ENCODE results near the gene PRKCSH. TPM values are rescaled to one million over a fixed set of nuclear protein-coding genes. Genes with fewer than 3 reads are reported as not detected.
"Not testable (repeated sequence)": the region's sequence is repeated elsewhere in the genome, so short reads cannot be mapped to it uniquely, and the experiment has no call there.

Gene PRKCSH
- total RNA-seq, 6 experiments from 2014 or later: 114 to 206 (median 192) TPM

DNA sequence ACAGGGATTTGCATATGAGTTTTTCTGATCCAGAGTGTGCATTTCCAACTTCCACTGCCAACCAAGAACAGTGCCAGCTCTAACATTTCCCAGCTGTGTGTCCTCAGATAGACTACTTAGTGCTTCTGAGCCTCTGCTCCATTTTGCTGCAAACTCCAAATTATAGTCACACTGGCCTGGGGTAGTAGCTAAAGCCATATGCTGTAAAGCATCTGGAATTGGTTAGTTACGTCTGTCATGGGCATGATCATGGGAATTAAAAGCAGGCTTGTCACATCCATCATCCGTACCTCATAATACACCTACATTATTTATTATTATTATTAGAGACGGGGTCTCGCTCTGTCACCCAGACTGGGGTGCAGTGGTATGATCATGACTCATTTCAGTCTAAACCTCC is 38.3 kb downstream of the PRKCSH start:
- no peak for DNase-seq
- ATAC-seq: no peak
- no peaks in the 10 kb centered on the region for H3K9me3 ChIP-seq
- H3K4me3 ChIP-seq: no peak overlapping the region
- intact Hi-C loops (cut with DNase I): no loop called here
- no peaks in the 10 kb centered on the region for H3K4me1 ChIP-seq
- no peaks in the 10 kb centered on the region for H3K27me3 ChIP-seq
- H3K27ac ChIP-seq: no peak overlapping the region
- no peaks in the 10 kb centered on the region for H3K36me3 ChIP-seq
- TF ChIP-seq, protein P1, sequence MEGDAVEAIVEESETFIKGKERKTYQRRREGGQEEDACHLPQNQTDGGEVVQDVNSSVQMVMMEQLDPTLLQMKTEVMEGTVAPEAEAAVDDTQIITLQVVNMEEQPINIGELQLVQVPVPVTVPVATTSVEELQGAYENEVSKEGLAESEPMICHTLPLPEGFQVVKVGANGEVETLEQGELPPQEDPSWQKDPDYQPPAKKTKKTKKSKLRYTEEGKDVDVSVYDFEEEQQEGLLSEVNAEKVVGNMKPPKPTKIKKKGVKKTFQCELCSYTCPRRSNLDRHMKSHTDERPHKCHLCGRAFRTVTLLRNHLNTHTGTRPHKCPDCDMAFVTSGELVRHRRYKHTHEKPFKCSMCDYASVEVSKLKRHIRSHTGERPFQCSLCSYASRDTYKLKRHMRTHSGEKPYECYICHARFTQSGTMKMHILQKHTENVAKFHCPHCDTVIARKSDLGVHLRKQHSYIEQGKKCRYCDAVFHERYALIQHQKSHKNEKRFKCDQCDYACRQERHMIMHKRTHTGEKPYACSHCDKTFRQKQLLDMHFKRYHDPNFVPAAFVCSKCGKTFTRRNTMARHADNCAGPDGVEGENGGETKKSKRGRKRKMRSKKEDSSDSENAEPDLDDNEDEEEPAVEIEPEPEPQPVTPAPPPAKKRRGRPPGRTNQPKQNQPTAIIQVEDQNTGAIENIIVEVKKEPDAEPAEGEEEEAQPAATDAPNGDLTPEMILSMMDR (IDR thresholded peaks at IDR 0.05): no peak
- no peak for TF ChIP-seq POLR2A (IDR thresholded peaks at IDR 0.05)
- 68% methylated on average over 4 of the region's 4 CpGs for WGBS (ENCODE audit: insufficient coverage, low coverage, low lambda C conversion rate, missing lambda C conversion rate)

DNA sequence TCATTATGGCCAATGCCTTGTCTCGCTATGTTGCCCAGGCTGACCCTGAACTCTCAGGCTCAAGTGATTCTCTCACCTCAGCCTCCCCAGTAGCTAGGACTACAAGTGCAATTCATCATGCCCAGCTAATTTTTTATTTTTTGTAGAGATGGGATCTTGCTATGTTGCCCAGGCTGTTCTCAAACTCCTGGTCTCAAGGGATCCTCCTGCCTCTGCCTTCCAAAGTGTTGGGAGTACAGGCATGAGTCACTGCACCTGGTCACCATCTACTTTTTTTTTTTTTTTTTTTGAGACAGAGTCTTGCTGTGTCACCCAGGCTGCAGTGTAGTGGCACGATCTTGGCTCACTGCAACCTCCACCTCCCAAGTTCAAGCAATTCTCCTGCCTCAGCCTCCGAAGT is 39.9 kb downstream of the PRKCSH start:
- 86% methylated on average over 2 of the region's 3 CpGs for WGBS (ENCODE audit: insufficient coverage, low coverage, low lambda C conversion rate, missing lambda C conversion rate)
- H3K27me3 ChIP-seq; H3K27ac ChIP-seq; H3K4me3 ChIP-seq; ATAC-seq; H3K4me1 ChIP-seq; intact Hi-C loops (cut with DNase I); DNase-seq; H3K9me3 ChIP-seq; H3K36me3 ChIP-seq: not testable (repeated sequence)

DNA sequence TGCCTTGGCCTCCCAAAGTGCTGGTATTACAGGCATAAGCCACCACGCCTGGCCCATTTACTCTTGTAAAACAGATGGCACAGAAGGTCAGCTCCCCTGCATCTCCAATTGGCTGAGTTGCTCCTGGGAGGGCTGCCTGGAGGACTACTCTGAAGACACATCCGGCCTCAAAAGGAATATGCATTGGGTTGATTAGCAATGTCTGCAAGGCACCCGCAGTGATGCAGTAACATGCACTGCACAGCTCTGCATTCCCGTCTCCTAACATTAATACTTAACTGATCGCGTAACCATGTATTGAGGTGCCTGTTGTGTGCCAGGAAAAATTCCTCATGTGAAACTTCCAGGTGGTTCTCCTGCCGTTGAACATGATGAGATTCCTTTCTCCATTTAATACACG is 40.4 kb downstream of the PRKCSH start:
- intact Hi-C loops (cut with DNase I): no loop called here
- TF ChIP-seq, protein P1 (IDR thresholded peaks at IDR 0.05): no peak
- no peak for TF ChIP-seq POLR2A (IDR thresholded peaks at IDR 0.05)
- H3K27me3 ChIP-seq: no peaks in the 10 kb centered on the region
- ATAC-seq: no peak
- DNase-seq: no peak
- H3K27ac ChIP-seq: no peak overlapping the region
- no peaks in the 10 kb centered on the region for H3K4me1 ChIP-seq
- H3K4me3 ChIP-seq: no peak overlapping the region
- 74% methylated on average over 6 of the region's 8 CpGs for WGBS (ENCODE audit: insufficient coverage, low coverage, low lambda C conversion rate, missing lambda C conversion rate)
- H3K9me3 ChIP-seq: no peaks in the 10 kb centered on the region
- H3K36me3 ChIP-seq: no peaks in the 10 kb centered on the region

DNA sequence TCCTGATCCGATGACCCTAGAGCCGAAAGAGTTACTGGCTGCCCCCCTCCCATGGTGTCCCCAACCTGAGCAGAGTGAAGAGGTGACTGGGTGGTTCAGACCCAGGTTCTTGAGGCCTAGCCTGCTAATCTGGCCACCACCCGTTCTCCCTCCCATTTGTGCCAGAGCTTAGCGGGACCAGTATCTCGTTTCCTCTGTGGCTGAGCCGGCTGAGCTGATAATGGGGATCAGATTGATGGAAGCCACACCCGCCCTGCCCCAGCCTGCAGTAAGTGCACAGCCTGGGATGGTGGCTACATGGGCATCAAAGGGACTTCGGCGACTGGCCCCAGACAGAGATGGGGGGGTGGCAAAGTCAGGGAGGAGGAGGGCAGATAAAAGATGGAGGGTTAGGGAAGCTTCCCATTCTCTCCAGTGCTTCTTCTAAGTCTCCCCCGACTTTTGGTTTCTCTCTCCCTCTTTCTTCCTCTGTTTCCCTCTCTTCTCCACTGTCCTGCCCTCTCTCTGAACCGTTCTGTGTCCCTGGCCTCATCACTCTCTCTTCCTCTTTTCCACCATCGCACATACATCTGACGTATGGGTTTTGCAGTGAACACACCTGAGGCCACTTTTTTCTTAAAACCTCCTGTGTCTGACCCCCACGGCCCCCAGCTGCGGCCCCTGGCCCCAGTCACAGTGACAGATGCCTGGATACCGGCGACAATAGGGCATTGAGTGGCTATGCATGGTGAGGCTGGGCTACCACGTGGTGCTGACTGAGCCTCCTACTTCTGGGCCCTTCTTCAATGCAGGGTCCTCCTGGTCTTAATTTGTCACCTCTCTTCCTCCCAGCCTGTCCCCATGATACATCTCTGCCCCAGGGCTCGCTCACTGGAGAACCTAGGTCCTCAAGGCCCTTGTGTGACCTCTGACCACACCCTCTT is 43.0 kb downstream of the PRKCSH start:
- 43% methylated on average over 17 of the region's 19 CpGs for WGBS (ENCODE audit: insufficient coverage, low coverage, low lambda C conversion rate, missing lambda C conversion rate)
- intact Hi-C loops (cut with DNase I): no loop called here
- Histone ChIP-seq H3K36me3 (no peaks in the 10 kb centered on the region), H3K4me3 (no peak overlapping the region), H3K27ac (no peak overlapping the region), H3K27me3 (peaks cover 0 to 10% of the 10 kb centered on the region in 2 donors), H3K4me1 (peaks cover 0 to 13% (median 0%) of the 10 kb centered on the region in 4 donors), H3K9me3 (no peaks in the 10 kb centered on the region)
- DNase-seq: no peak
- no peak for ATAC-seq
- no peak for TF ChIP-seq POLR2A (IDR thresholded peaks at IDR 0.05)
- TF ChIP-seq, protein P1 (IDR thresholded peaks at IDR 0.05): no peak

DNA sequence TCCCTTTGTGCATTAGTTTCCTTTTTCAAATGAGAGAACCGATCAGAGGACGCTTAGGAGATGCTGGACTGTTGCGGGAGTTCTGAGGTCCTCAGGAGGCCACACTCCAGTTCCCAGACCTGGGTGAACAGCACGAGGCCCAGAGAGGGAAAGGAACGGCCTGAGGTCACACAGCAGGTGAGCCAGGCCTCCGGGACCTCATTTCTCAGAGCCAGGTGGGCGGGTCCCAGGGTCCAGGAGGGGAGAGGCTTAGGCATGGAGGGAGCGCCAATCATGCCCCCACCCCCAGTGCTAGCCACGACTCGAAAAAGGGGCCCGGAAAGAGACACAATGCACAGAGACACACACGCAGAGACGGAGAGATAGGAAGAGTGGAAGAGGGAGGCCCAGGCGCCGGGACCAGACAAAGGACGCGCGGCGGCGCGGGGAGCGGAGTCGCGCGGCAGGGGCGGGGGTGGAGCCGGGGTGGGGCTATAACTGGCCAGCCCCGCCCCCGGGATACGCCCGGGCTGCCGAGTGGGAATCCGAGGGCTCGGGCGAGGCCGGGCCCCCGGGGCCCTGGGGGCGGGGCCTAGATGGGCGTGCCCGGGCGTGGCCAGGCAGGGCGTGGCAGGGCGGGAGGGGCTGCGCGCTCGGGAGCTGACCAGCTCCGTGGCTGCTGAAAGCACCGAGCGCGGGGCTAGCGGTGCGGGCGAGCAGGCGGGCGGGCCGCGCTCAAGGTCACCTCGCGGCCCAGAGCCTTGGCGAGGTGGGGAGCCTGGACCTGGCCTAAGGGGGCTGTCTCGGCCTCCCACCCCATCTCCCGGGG is 43.9 kb downstream of the PRKCSH start:
- Histone ChIP-seq H3K4me3 (no peak overlapping the region), H3K36me3 (no peaks in the 10 kb centered on the region), H3K27me3 (peaks cover 0 to 12% of the 10 kb centered on the region in 2 donors), H3K4me1 (peaks cover 0 to 13% (median 0%) of the 10 kb centered on the region in 4 donors), H3K9me3 (no peaks in the 10 kb centered on the region), H3K27ac (no peak overlapping the region)
- 31% methylated on average over 23 of the region's 62 CpGs for WGBS (ENCODE audit: insufficient coverage, low coverage, low lambda C conversion rate, missing lambda C conversion rate)
- ATAC-seq (no peak), DNase-seq (no peak)
- intact Hi-C loops (cut with DNase I): no loop called here
- no peak for TF ChIP-seq POLR2A (IDR thresholded peaks at IDR 0.05)
- TF ChIP-seq, protein P1 (IDR thresholded peaks at IDR 0.05): no peak

All from right lobe of liver (tissue), 6 donors.